ENCODE results near the gene RPL32. TPM values are rescaled to one million over a fixed set of nuclear protein-coding genes. Genes with fewer than 3 reads are reported as not detected.

RPL32 gene
- total RNA-seq, 1 experiment from 2014 or later, result 794 TPM

DNA sequence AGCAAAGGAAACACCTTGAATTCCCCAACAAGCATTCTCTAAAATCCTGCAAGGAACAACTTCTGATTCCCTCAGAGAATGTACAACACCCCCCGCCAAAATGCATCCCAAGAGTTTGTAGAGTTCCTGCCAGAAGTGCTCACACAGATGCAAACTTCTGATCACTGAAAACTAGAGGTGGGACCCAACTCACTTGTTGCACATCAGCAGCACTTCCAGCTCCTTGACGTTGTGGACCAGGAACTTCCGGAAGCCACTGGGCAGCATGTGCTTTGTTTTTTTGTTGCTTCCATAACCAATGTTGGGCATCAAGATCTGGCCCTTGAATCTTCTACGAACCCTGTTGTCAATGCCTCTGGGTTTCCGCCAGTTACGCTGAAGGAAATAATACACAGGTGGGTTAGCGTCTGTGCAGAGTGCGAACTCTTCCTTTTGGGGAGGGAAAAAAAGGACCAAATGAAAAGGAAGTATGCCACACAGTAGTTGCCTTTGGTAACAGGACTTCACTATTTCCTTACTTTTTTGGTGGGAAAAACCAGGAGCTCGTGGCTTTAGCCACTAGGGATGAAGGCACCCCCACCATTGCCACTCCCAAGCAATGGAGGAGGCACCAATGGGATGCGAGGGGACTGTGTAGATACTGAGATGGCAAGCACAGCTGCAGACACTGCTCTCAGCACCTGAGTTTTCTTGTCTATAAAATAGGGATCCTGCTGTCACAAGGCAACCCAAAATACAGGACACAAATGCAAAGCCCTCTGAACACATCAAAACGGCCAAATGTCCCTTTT is 2.0 kb downstream of the RPL32 start:
- H3K36me3 ChIP-seq (ENCODE audit: control insufficient read depth, insufficient read depth, low read length), result peaks cover 48% of the 10 kb centered on the region

DNA sequence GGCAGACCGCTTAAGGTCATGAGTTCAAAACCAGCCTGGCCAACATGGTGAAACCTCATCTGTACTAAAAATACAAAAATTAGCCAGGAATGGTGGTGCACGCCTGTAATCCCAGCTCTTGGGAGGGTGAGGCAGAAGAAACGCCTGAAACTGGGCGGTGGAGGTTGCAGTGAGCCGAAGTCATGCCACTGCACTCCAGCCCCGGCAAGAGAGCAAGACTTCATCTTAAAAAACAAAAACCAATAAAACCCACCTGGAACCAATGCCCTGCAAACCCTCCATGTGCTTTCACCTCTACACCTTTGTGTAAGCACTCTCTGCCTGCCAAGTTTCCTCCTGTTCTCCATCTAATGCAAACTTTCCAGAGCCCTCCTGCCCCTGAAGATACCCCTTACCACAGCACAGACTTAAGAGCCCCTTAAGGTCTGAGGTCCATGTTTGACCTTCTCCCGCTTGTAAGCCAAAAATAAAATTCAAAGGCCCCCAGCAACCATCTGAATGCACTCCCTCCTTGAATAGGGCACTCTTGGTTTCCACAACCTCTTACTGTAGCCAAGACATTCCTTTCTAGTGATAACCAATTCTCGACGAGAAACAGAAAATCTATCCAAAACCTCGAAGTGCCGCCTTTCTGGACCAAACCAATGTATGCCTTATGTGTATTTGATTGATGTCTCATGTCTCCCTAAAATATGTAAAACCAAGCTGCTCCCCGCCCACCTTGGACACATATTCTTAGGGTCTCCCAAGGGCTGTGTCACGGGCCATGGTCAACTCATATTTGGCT is 3.0 kb downstream of the RPL32 start:
- no peak for DNase-seq (ENCODE audit: low read depth, low spot score)
- H3K27me3 ChIP-seq (ENCODE audit: control insufficient read depth, insufficient read depth, low read length), result no peaks in the 10 kb centered on the region
- POLR2A ChIA-PET, result interaction anchor here (0.5 kb wide), 1 partner anchor 172 kb away, joined by 4 read pairs; no protein-coding TSS in a partner anchor
- no TSS peak for BruUV-seq (replicated peaks)
- ATAC-seq, result no peak
- no peak overlapping the region; a peak in 1 of 4 replicates for H3K4me3 ChIP-seq (ENCODE audit: low read depth in 2 of 2, low read length in 2 of 2)
- no peaks in the 10 kb centered on the region for H3K9me3 ChIP-seq (ENCODE audit: control insufficient read depth, insufficient read depth, low read depth, low read length)
- no peak overlapping the region for H3K27ac ChIP-seq (ENCODE audit: low read length)
- in situ Hi-C loops (cut with HindIII; ENCODE audit: low pct_unique_long_range_greater_than_20kb, low sequenced_read_pairs), result no loop called here
- H3K36me3 ChIP-seq (ENCODE audit: control insufficient read depth, insufficient read depth, low read length), result peaks cover 54% of the 10 kb centered on the region
- intact Hi-C loops (cut with micrococcal nuclease; ENCODE audit: unreplicated experiment), result no loop called here
- TF ChIP-seq, protein P1, sequence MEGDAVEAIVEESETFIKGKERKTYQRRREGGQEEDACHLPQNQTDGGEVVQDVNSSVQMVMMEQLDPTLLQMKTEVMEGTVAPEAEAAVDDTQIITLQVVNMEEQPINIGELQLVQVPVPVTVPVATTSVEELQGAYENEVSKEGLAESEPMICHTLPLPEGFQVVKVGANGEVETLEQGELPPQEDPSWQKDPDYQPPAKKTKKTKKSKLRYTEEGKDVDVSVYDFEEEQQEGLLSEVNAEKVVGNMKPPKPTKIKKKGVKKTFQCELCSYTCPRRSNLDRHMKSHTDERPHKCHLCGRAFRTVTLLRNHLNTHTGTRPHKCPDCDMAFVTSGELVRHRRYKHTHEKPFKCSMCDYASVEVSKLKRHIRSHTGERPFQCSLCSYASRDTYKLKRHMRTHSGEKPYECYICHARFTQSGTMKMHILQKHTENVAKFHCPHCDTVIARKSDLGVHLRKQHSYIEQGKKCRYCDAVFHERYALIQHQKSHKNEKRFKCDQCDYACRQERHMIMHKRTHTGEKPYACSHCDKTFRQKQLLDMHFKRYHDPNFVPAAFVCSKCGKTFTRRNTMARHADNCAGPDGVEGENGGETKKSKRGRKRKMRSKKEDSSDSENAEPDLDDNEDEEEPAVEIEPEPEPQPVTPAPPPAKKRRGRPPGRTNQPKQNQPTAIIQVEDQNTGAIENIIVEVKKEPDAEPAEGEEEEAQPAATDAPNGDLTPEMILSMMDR (IDR thresholded peaks at IDR 0.05), result no peak
- no peak for TF ChIP-seq TCF7L2 (IDR thresholded peaks at IDR 0.05; ENCODE audit: low read depth, low read length)
- no peak for TF ChIP-seq SIN3A (IDR thresholded peaks at IDR 0.05; ENCODE audit: borderline replicate concordance, insufficient read depth, low read depth, low read length)
- no peak for TF ChIP-seq POLR2AphosphoS5 (IDR thresholded peaks at IDR 0.05; ENCODE audit: low read depth, low read length)
- TF ChIP-seq, protein P2, sequence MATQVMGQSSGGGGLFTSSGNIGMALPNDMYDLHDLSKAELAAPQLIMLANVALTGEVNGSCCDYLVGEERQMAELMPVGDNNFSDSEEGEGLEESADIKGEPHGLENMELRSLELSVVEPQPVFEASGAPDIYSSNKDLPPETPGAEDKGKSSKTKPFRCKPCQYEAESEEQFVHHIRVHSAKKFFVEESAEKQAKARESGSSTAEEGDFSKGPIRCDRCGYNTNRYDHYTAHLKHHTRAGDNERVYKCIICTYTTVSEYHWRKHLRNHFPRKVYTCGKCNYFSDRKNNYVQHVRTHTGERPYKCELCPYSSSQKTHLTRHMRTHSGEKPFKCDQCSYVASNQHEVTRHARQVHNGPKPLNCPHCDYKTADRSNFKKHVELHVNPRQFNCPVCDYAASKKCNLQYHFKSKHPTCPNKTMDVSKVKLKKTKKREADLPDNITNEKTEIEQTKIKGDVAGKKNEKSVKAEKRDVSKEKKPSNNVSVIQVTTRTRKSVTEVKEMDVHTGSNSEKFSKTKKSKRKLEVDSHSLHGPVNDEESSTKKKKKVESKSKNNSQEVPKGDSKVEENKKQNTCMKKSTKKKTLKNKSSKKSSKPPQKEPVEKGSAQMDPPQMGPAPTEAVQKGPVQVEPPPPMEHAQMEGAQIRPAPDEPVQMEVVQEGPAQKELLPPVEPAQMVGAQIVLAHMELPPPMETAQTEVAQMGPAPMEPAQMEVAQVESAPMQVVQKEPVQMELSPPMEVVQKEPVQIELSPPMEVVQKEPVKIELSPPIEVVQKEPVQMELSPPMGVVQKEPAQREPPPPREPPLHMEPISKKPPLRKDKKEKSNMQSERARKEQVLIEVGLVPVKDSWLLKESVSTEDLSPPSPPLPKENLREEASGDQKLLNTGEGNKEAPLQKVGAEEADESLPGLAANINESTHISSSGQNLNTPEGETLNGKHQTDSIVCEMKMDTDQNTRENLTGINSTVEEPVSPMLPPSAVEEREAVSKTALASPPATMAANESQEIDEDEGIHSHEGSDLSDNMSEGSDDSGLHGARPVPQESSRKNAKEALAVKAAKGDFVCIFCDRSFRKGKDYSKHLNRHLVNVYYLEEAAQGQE (IDR thresholded peaks at IDR 0.05; ENCODE audit: insufficient read depth in 1 of 2, low read depth in 2 of 2, low read length in 1 of 2), result no peak
- peaks cover 19% of the 10 kb centered on the region for H3K4me1 ChIP-seq (ENCODE audit: control insufficient read depth, insufficient read depth, low read length)
- CTCF ChIA-PET, result no interaction called here

More for the DNA sequence above, 2.0 kb downstream of the RPL32 start:
- H3K27me3 ChIP-seq (ENCODE audit: control insufficient read depth, insufficient read depth, low read length), result no peaks in the 10 kb centered on the region
- intact Hi-C loops (cut with micrococcal nuclease; ENCODE audit: unreplicated experiment), result no loop called here
- DNase-seq (ENCODE audit: low read depth, low spot score), result no peak
- H3K4me3 ChIP-seq (ENCODE audit: low read depth in 2 of 2, low read length in 2 of 2), result peak overlapping the region; percentile 96 to 99
- no peaks in the 10 kb centered on the region for H3K9me3 ChIP-seq (ENCODE audit: control insufficient read depth, insufficient read depth, low read depth, low read length)
- in situ Hi-C loops (cut with HindIII; ENCODE audit: low pct_unique_long_range_greater_than_20kb, low sequenced_read_pairs), result no loop called here
- POLR2A ChIA-PET, result no interaction called here
- H3K4me1 ChIP-seq (ENCODE audit: control insufficient read depth, insufficient read depth, low read length), result peaks cover 19% of the 10 kb centered on the region
- no peak for ATAC-seq
- CTCF ChIA-PET, result no interaction called here
- TF ChIP-seq, protein P1 (IDR thresholded peaks at IDR 0.05), result no peak
- TF ChIP-seq, protein P2 (IDR thresholded peaks at IDR 0.05; ENCODE audit: insufficient read depth in 1 of 2, low read depth in 2 of 2, low read length in 1 of 2), result no peak
- TF ChIP-seq TCF7L2 (IDR thresholded peaks at IDR 0.05; ENCODE audit: low read depth, low read length), result no peak
- TF ChIP-seq SIN3A (IDR thresholded peaks at IDR 0.05; ENCODE audit: borderline replicate concordance, insufficient read depth, low read depth, low read length), result no peak
- TF ChIP-seq POLR2AphosphoS5 (IDR thresholded peaks at IDR 0.05; ENCODE audit: low read depth, low read length), result no peak
- H3K27ac ChIP-seq (ENCODE audit: low read length), result peak overlapping the region; percentile 93
- BruUV-seq (replicated peaks), result no TSS peak

Measured in Panc1 (cell line).